Astrocyte of the spinal cord (primary cell): ENCODE measurements around the gene PRDM2.
A peak's percentile ranks its signal among the peaks of the same experiment; 100 is the strongest.

ENCODE experiments used
- DNase-seq: peaks from one replicate; pipeline ENCODE4 v3.0.0; 2011; ENCODE audit warnings: low read depth, low spot score
- H3K4me3 ChIP-seq: 2 replicates; pipeline ENCODE4 v1.5.1; 2011; ENCODE audit warnings: low read depth, mild to moderate bottlenecking, low read length, moderate library complexity
- CTCF ChIP-seq: IDR thresholded peaks from 2 replicates; pipeline ENCODE4 v1.5.1; 2012; ENCODE audit warnings: low read depth, mild to moderate bottlenecking, low read length, inconsistent platforms
- in situ Hi-C: cut with HindIII; loops from 2 replicates; pipeline ENCODE4 v1.10.0; 2017; ENCODE audit warnings: low sequenced_read_pairs

PRDM2 gene

GRCh38 chr1:13762642-13763041, 62.7 kb downstream of the PRDM2 start:
- in situ Hi-C loops = no loop called here
- TF ChIP-seq CTCF = no peak
- DNase-seq = no peak

GRCh38 chr1:13763222-13763621, 63.2 kb downstream of the PRDM2 start:
- in situ Hi-C loops = no loop called here
- TF ChIP-seq CTCF = no peak
- DNase-seq = no peak
- H3K4me3 ChIP-seq = no peak overlapping the region

More at GRCh38 chr1:13762642-13763041, 62.7 kb downstream of the PRDM2 start:
- H3K4me3 ChIP-seq = no peak overlapping the region

GRCh38 chr1:13763991-13764390, 64.0 kb downstream of the PRDM2 start:
- no peak for TF ChIP-seq CTCF
- H3K4me3 ChIP-seq = no peak overlapping the region
- in situ Hi-C loops = no loop called here
- no peak for DNase-seq

GRCh38 chr1:13764588-13765332, 64.8 kb downstream of the PRDM2 start:
- in situ Hi-C loops = no loop called here
- peak; percentile 80 for DNase-seq
- H3K4me3 ChIP-seq = no peak overlapping the region
- no peak for TF ChIP-seq CTCF

GRCh38 chr1:13766592-13767564, 66.9 kb downstream of the PRDM2 start:
- no peak for TF ChIP-seq CTCF
- in situ Hi-C loops = no loop called here
- peak; percentile 78 for DNase-seq
- H3K4me3 ChIP-seq = no peak overlapping the region

GRCh38 chr1:13769212-13769611, 69.2 kb downstream of the PRDM2 start:
- in situ Hi-C loops = no loop called here
- TF ChIP-seq CTCF = no peak
- no peak for DNase-seq
- H3K4me3 ChIP-seq = no peak overlapping the region
